Keratinocyte (primary cell): Measurements from ENCODE around the gene CUTA. TPM values are rescaled to one million over a fixed set of nuclear protein-coding genes. Genes with fewer than 3 reads are reported as not detected.

ENCODE experiments used
- DNase-seq: peaks from one replicate; pipeline ENCODE4 v3.0.0-alpha.2; 2011; ENCODE audit warnings: low read depth, missing footprints, low spot score
- FAIRE-seq: peaks from 2 replicates; lab custom pipeline; 2011; peaks lifted over from hg19 to GRCh38; lab: Jason Lieb, UNC
- H2AFZ ChIP-seq: 2 replicates; pipeline ENCODE4 v1.6.0; 2012; ENCODE audit warnings: low read length, control low read depth, inconsistent platforms; ENCODE audit not compliant: control insufficient read depth
- H3K27ac ChIP-seq: 2 replicates; pipeline ENCODE4 v1.5.1; 2011; ENCODE audit warnings: low read length; ENCODE audit not compliant: control insufficient read depth, insufficient read depth
- H3K27me3 ChIP-seq: 3 replicates; pipeline ENCODE4 v1.6.0; 2011; ENCODE audit warnings: low read length; ENCODE audit not compliant: control insufficient read depth, insufficient read depth; ENCODE audit errors: extremely low read depth
- H3K36me3 ChIP-seq, 2 experiments: 2 replicates in 1 of 2; 3 replicates in 1 of 2; pipeline ENCODE4 v1.5.1; 2011; ENCODE audit warnings: low read length in 2 of 2, mild to moderate bottlenecking in 1 of 2; ENCODE audit not compliant: control insufficient read depth in 2 of 2, insufficient read depth in 2 of 2; ENCODE audit errors: extremely low read depth in 1 of 2
- H3K4me1 ChIP-seq: 3 replicates; pipeline ENCODE4 v1.5.1; 2011; ENCODE audit warnings: low read length; ENCODE audit not compliant: control insufficient read depth, insufficient read depth; ENCODE audit errors: extremely low read depth
- H3K4me2 ChIP-seq: 3 replicates; pipeline ENCODE4 v1.6.0; 2011; ENCODE audit warnings: low read depth, low read length; ENCODE audit not compliant: control insufficient read depth, insufficient read depth; ENCODE audit errors: extremely low read depth
- H3K4me3 ChIP-seq, 3 experiments: fragments of 200-600 bp in 1 of 3; sonication (generic) in 1 of 3; 2 replicates in 2 of 3; 3 replicates in 1 of 3; pipeline ENCODE4 v1.5.1; 2011 to 2016; ENCODE audit warnings: low read length in 3 of 3, mild to moderate bottlenecking in 3 of 3, control low read depth in 2 of 3, inconsistent platforms in 1 of 3, low read depth in 1 of 3, mixed read lengths in 1 of 3, mixed run types in 1 of 3, moderate library complexity in 1 of 3; ENCODE audit not compliant: control insufficient read depth in 2 of 3, insufficient read depth in 2 of 3; ENCODE audit errors: extremely low read depth in 1 of 3
- H3K79me2 ChIP-seq: 2 replicates; pipeline ENCODE4 v1.6.0; 2012; ENCODE audit warnings: low read length; ENCODE audit not compliant: control insufficient read depth, insufficient read depth
- H3K9ac ChIP-seq: 3 replicates; pipeline ENCODE4 v1.6.0; 2011; ENCODE audit warnings: low read length; ENCODE audit not compliant: control insufficient read depth, insufficient read depth; ENCODE audit errors: extremely low read depth
- H3K9me1 ChIP-seq: 3 replicates; pipeline ENCODE4 v1.6.0; 2011; ENCODE audit warnings: low read length; ENCODE audit not compliant: control insufficient read depth, insufficient read depth; ENCODE audit errors: extremely low read depth
- H3K9me3 ChIP-seq: 2 replicates; pipeline ENCODE4 v1.5.1; 2012; ENCODE audit warnings: low read depth, low read length; ENCODE audit not compliant: control insufficient read depth
- H4K20me1 ChIP-seq: 3 replicates; pipeline ENCODE4 v1.6.0; 2011; ENCODE audit warnings: low read length; ENCODE audit not compliant: control insufficient read depth, insufficient read depth; ENCODE audit errors: extremely low read depth
- CTCF ChIP-seq, 3 experiments: IDR thresholded peaks in 1 of 3; conservative IDR thresholded peaks in 1 of 3; optimal IDR thresholded peaks in 1 of 3; 2 replicates in 2 of 3; 3 replicates in 1 of 3; pipeline versions ENCODE3 to v1.5.1; 2011; ENCODE audit warnings: low read length in 3 of 3, mild to moderate bottlenecking in 3 of 3, moderate library complexity in 2 of 3, control low read depth in 1 of 3, inconsistent platforms in 1 of 3; ENCODE audit not compliant: insufficient read depth in 2 of 3; ENCODE audit errors: extremely low read depth in 1 of 3
- EZH2 ChIP-seq: IDR thresholded peaks from one replicate; pipeline ENCODE4 v1.6.1; 2012; ENCODE audit warnings: inconsistent platforms, mild to moderate bottlenecking, low read length, moderate library complexity
- dilution Hi-C: fragments of 300-500 bp; cut with MboI; formaldehyde crosslinking; loops from one replicate; pipeline ENCODE4 v1.7.0; 2020; ENCODE audit warnings: low sequenced_read_pairs; ENCODE audit not compliant: extremely low pct_ligation_motif_present
- polyA plus RNA-seq, 5 experiments: library from polyadenylated mRNA; depleted of rRNA in 3 of 5; stranded (reverse) in 3 of 5; stranded (forward) in 1 of 5; unstranded in 1 of 5; fragments of >200 nt; gene quantifications; 1 replicate in 1 of 5; 2 replicates in 3 of 5; 3 replicates in 1 of 5; pipeline versions ENCODE4 v1.2.1 to v1.2.3, GENCODE V29; 2011 to 2012; ENCODE audit warnings: missing spikeins in 2 of 5, low read depth in 1 of 5, low replicate concordance in 1 of 5

The CUTA gene
- polyA plus RNA-seq, 1 donor (not counting 4 experiments of a cell fraction or from before 2014, with no cell fraction given), result 178 TPM

DNA sequence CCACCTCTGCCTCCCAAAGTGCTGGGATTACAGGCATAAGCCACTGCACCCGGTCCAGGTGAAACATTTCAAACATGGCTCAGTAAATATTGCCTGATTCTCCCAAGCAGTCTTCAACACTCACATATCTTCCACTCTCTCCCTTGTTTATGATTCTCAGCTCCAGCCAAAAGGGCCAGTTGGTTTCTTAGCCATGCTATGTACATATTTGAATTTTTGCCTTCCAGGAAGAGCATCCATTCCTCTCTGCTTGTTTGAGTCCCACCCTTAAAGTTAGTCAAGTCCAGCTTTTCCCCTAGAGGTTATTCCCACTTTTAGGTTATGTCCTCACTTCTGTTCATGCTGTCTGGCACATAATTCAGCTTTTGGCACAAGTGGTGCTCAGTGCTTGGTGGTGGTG, 20.4 kb downstream of the CUTA start:
- FAIRE-seq (no peak), DNase-seq (no peak)
- Histone ChIP-seq H2AFZ (no peak overlapping the region), H3K27ac (no peak overlapping the region), H3K9me3 (no peaks in the 10 kb centered on the region), H3K36me3 (peaks cover 0 to 9% of the 10 kb centered on the region in 2 experiments), H3K4me1 (peaks cover 22% of the 10 kb centered on the region), H4K20me1 (no peaks in the 10 kb centered on the region), H3K9ac (no peak overlapping the region), H3K9me1 (no peaks in the 10 kb centered on the region), H3K27me3 (no peaks in the 10 kb centered on the region), H3K79me2 (peaks cover 57% of the 10 kb centered on the region), H3K4me3 (no peak overlapping the region), H3K4me2 (no peak overlapping the region)
- no peak for TF ChIP-seq EZH2
- no peak for TF ChIP-seq CTCF (optimal IDR thresholded peaks at IDR 0.05 in 1 of 3, IDR thresholded peaks at IDR 0.05 in 1 of 3, conservative IDR thresholded peaks at IDR 0.05 in 1 of 3; ENCODE audit: extremely low read depth in 1 of 3, insufficient read depth in 2 of 3, low read length in 3 of 3)
- dilution Hi-C loops, result no loop called here

DNA sequence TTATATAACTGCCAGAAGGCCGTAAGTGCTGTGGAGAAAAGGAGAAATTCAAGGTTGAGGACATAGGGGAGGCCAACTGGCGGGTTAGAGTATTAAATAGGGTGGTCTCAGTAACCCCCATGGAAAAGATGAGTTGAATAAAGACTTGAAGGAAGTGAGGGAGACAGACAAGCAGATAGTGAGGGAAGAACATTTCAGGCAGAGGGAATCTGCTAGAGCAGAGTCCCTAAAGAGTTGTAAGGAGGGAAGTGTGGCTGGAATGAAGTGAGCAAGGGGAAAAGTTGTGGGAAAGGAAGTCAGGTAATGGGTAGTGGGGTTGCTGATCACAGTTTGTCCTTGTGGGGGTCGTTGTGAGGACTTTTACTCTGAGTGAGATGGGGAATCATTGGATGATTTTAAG, 24.9 kb downstream of the CUTA start:
- Histone ChIP-seq H3K9me1 (no peaks in the 10 kb centered on the region), H3K4me3 (peak overlapping the region; percentile 50 to 94 (median 84)), H3K4me2 (peak overlapping the region; percentile 72), H3K4me1 (peaks cover 30% of the 10 kb centered on the region), H3K36me3 (peaks cover 0 to 3% of the 10 kb centered on the region in 2 experiments), H4K20me1 (no peaks in the 10 kb centered on the region), H3K79me2 (peaks cover 57% of the 10 kb centered on the region), H3K27ac (peak overlapping the region; percentile 8), H3K9ac (peak overlapping the region; percentile 74), H3K27me3 (no peaks in the 10 kb centered on the region), H3K9me3 (no peaks in the 10 kb centered on the region), H2AFZ (peak overlapping the region; percentile 10)
- DNase-seq, result no peak
- TF ChIP-seq EZH2, result no peak
- no peak for TF ChIP-seq CTCF (optimal IDR thresholded peaks at IDR 0.05 in 1 of 3, IDR thresholded peaks at IDR 0.05 in 1 of 3, conservative IDR thresholded peaks at IDR 0.05 in 1 of 3; ENCODE audit: extremely low read depth in 1 of 3, insufficient read depth in 2 of 3, low read length in 3 of 3)
- no peak for FAIRE-seq
- dilution Hi-C loops, result no loop called here
